Retinal pigment epithelial cell (primary cell): ENCODE data around the gene ART5.

Source experiments
- DNase-seq: peaks from one replicate; pipeline ENCODE4 v3.0.0-alpha.2; 2010; ENCODE audit warnings: low read depth
- H3K4me3 ChIP-seq: 2 replicates; pipeline ENCODE4 v1.5.1; 2011; ENCODE audit warnings: mild to moderate bottlenecking, low read length, control low read depth, moderate library complexity
- CTCF ChIP-seq: conservative IDR thresholded peaks from 2 replicates; pipeline ENCODE4 v1.5.1; 2011; ENCODE audit warnings: low read depth, low read length, control low read depth, inconsistent platforms

The ART5 gene

GRCh38 chr11:3622521-3622920 lies 19.3 kb downstream of the ART5 start:
- no peak for TF ChIP-seq CTCF
- DNase-seq: no peak
- no peak overlapping the region for H3K4me3 ChIP-seq

GRCh38 chr11:3617990-3618389 lies 23.8 kb downstream of the ART5 start:
- no peak for TF ChIP-seq CTCF
- no peak for DNase-seq
- no peak overlapping the region for H3K4me3 ChIP-seq

GRCh38 chr11:3616721-3617460 lies 24.9 kb downstream of the ART5 start:
- TF ChIP-seq CTCF: no peak
- H3K4me3 ChIP-seq: no peak overlapping the region
- DNase-seq: no peak

GRCh38 chr11:3615998-3616397 lies 25.8 kb downstream of the ART5 start:
- TF ChIP-seq CTCF: no peak
- no peak for DNase-seq
- H3K4me3 ChIP-seq: no peak overlapping the region

GRCh38 chr11:3614742-3615171 lies 27.0 kb downstream of the ART5 start:
- no peak overlapping the region for H3K4me3 ChIP-seq

GRCh38 chr11:3613998-3614741 lies 27.6 kb downstream of the ART5 start:
- no peak overlapping the region for H3K4me3 ChIP-seq
- TF ChIP-seq CTCF: no peak
- DNase-seq: no peak

More at GRCh38 chr11:3614742-3615171, 27.0 kb downstream of the ART5 start:
- no peak for TF ChIP-seq CTCF
- no peak for DNase-seq
